Type B pancreatic cell (in vitro differentiated cells): ENCODE measurements around the gene MAML2. TPM values are rescaled to one million over a fixed set of nuclear protein-coding genes. Genes with fewer than 3 reads are reported as not detected.

Experiments
- DNase-seq: peaks from one replicate; pipeline ENCODE4 v3.0.0; 2021; ENCODE audit warnings: mixed read lengths; ENCODE audit not compliant: unreplicated experiment; ENCODE audit errors: extremely low spot score
- H3K27ac Mint-ChIP-seq: 2 replicates; pipeline ENCODE4 v1.8.0; 2021; ENCODE audit warnings: mild to moderate bottlenecking, mixed read lengths
- H3K27me3 Mint-ChIP-seq: 2 replicates; pipeline ENCODE4 v1.8.0; 2021; ENCODE audit warnings: mixed read lengths
- H3K36me3 Mint-ChIP-seq: 2 replicates; pipeline ENCODE4 v1.8.0; 2021; ENCODE audit warnings: mixed read lengths
- H3K4me1 Mint-ChIP-seq: one replicate; pipeline ENCODE4 v1.8.0; 2021; ENCODE audit warnings: mixed read lengths; ENCODE audit not compliant: unreplicated experiment
- H3K4me3 Mint-ChIP-seq: 2 replicates; pipeline ENCODE4 v1.8.0; 2021; ENCODE audit warnings: mild to moderate bottlenecking, mixed read lengths
- H3K9me3 Mint-ChIP-seq: 2 replicates; pipeline ENCODE4 v1.8.0; 2021; ENCODE audit warnings: mixed read lengths
- total RNA-seq: library from RNA; stranded (reverse); gene quantifications from 2 replicates; pipeline ENCODE4 v1.2.1, GENCODE V29; 2021; ENCODE audit warnings: low replicate concordance
- TF ChIP-seq, protein P1 (sequence below): fragments of 200-600 bp; sonication (generic); conservative IDR thresholded peaks from 2 replicates; pipeline ENCODE4 v1.5.0; 2021; ENCODE audit warnings: antibody characterized with exemption, mild to moderate bottlenecking

MAML2 gene
- total RNA-seq, 1 donor from 2014 or later = 20.8 TPM

DNA sequence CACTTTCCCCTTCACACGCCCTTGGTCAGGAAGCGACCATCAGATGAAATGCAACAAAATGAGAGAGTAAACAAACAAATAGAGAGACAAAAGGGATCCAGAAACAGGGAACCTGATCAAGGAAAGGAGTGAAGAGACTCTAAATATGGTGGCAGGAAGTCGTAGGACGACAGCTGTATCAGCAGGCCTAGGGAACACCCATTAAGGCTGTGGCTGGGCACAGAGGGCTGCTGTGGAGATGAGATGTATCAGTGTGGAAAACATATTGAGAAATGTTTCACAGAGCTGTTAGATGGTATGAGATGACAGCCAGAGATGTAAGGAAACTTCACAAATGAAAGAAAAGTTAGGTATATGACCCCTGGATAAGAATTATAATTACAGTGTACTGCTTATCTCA lies 263.3 kb downstream of the MAML2 start:
- Mint-ChIP-seq H3K4me1 (peaks cover 25% of the 10 kb centered on the region), H3K27ac (peak overlapping the region; percentile 48), H3K4me3 (no peak overlapping the region), H3K36me3 (peaks cover 5% of the 10 kb centered on the region), H3K9me3 (no peaks in the 10 kb centered on the region), H3K27me3 (no peaks in the 10 kb centered on the region)
- no peak for DNase-seq
- TF ChIP-seq, protein P1, sequence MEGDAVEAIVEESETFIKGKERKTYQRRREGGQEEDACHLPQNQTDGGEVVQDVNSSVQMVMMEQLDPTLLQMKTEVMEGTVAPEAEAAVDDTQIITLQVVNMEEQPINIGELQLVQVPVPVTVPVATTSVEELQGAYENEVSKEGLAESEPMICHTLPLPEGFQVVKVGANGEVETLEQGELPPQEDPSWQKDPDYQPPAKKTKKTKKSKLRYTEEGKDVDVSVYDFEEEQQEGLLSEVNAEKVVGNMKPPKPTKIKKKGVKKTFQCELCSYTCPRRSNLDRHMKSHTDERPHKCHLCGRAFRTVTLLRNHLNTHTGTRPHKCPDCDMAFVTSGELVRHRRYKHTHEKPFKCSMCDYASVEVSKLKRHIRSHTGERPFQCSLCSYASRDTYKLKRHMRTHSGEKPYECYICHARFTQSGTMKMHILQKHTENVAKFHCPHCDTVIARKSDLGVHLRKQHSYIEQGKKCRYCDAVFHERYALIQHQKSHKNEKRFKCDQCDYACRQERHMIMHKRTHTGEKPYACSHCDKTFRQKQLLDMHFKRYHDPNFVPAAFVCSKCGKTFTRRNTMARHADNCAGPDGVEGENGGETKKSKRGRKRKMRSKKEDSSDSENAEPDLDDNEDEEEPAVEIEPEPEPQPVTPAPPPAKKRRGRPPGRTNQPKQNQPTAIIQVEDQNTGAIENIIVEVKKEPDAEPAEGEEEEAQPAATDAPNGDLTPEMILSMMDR = no peak

DNA sequence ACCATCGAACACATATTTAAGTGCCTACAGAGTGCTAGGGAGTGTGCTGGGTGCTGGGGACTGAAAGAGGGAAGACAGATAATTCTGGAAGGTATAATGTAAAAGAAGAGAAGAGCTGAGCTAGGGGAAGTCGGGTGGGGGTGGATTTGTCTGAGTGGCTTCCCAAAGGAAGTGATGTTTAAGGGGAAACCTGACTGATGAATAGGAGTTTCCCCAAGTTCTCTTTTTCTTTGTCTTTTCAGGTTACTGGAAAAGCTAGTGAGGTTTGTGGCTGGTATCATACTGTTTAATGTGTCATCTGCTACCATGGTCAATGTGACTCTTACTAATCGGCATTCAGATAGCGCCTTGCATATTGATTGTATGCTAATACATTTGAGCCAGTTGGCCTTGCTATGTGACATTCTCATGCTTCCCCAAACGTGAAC lies 267.4 kb downstream of the MAML2 start:
- peaks cover 34% of the 10 kb centered on the region for H3K4me1 Mint-ChIP-seq
- no peaks in the 10 kb centered on the region for H3K9me3 Mint-ChIP-seq
- H3K27me3 Mint-ChIP-seq = no peaks in the 10 kb centered on the region
- peak overlapping the region; percentile 31 for H3K4me3 Mint-ChIP-seq
- TF ChIP-seq, protein P1 = no peak
- H3K27ac Mint-ChIP-seq = peak overlapping the region; percentile 69
- DNase-seq = no peak
- peaks cover 18% of the 10 kb centered on the region for H3K36me3 Mint-ChIP-seq

DNA sequence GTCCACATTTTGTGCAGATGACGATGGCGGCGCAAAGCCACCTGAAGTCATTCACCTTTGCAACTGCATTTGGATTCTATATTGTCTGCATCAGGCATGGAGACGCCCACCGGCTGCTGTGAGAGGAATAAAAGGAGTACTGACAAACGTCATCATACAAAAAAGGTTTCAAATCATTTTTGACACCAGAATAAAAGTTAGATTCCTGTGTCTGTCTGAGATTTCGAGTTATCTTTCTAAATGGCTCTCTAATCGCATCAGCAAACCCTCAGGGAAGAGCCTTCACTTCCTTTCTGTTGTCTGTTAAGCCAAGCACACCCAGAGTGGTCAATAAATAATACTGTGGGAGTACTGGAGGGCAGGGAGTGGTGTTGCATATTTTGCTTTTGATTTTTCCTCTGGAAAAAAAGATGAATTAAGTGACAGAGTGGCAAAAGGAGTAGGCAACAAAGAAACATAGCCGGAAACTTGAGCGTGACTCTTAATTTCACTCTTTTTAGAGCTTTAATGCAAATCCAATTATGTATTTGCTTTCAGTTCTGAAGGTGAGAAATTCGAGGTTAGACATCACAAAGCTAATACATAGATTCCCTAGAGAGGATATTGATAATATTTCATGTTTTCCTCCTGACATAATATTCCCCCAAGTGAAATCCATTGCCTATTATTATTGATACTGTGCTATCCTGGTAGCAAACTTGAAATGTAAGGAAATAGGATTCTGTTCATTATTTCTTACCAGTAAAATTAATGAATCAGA lies 268.3 kb downstream of the MAML2 start:
- Mint-ChIP-seq H3K4me3 (peak overlapping the region; percentile 31), H3K9me3 (no peaks in the 10 kb centered on the region)
- TF ChIP-seq, protein P1 = no peak

DNA sequence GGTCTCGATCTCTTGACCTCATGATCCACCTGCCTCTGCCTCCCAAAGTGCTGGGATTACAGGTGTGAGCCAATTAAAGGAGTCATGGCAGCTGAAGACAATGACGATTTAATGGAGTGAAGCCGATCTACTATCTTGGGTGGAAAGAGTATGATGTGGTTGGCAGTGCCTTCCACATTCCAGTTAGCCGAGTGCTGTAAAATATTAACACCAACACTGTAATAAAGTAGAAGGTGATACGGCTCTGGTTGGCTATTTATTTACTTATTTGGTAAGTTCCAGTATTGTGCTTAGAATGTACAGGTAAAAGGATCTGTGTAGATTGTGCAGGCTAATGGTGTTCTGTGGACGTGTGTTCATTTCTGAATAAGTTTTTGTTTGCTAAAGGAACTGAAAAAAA lies 269.5 kb downstream of the MAML2 start:
- Mint-ChIP-seq H3K27me3 (no peaks in the 10 kb centered on the region), H3K36me3 (peaks cover 18% of the 10 kb centered on the region), H3K4me3 (no peak overlapping the region), H3K4me1 (peaks cover 34% of the 10 kb centered on the region), H3K27ac (peak overlapping the region; percentile 69), H3K9me3 (no peaks in the 10 kb centered on the region)
- no peak for DNase-seq
- TF ChIP-seq, protein P1 = no peak

More for the DNA sequence above, 268.3 kb downstream of the MAML2 start:
- DNase-seq = no peak
- peaks cover 34% of the 10 kb centered on the region for H3K4me1 Mint-ChIP-seq
- H3K27ac Mint-ChIP-seq = peak overlapping the region; percentile 69
- H3K36me3 Mint-ChIP-seq = peaks cover 18% of the 10 kb centered on the region
- H3K27me3 Mint-ChIP-seq = no peaks in the 10 kb centered on the region

DNA sequence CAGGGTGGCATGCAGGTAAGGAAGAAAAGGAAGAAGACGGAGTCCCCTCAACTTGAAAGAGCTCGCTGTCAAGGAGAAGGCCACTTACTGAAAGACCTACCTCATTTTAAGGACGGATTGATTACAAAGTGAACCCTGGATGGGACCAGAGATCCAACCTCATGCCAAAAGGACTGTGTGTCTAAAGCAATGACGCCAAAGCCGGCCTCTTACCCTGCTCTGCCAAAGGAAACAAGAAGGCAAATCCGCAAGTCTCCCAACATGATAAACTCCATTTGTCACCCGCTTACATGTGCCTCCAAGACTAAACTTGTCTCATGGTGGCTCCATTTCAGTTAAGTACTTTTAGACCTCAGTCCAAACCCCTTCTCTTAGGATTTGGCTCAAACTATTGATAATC lies 270.4 kb downstream of the MAML2 start:
- peaks cover 37% of the 10 kb centered on the region for H3K4me1 Mint-ChIP-seq
- peaks cover 14% of the 10 kb centered on the region for H3K36me3 Mint-ChIP-seq
- TF ChIP-seq, protein P1 = no peak
- H3K27ac Mint-ChIP-seq = no peak overlapping the region
- no peak overlapping the region for H3K4me3 Mint-ChIP-seq
- H3K27me3 Mint-ChIP-seq = no peaks in the 10 kb centered on the region
- no peak for DNase-seq
- no peaks in the 10 kb centered on the region for H3K9me3 Mint-ChIP-seq
